ENCODE data around the gene ARHGEF9. TPM values are rescaled to one million over a fixed set of nuclear protein-coding genes. Genes with fewer than 3 reads are reported as not detected.
"Not testable (repeated sequence)": the region's sequence is repeated elsewhere in the genome, so short reads cannot be mapped to it uniquely, and the experiment has no call there.

ARHGEF9 gene
- total RNA-seq, 4 donors from 2014 or later, result 16.2 to 34.9 (median 24.4) TPM

GRCh38 chrX:63656871-63657580 lies 128.0 kb downstream of the ARHGEF9 start:
- no peak overlapping the region for H3K4me3 ChIP-seq
- H3K36me3 ChIP-seq, result no peaks in the 10 kb centered on the region
- DNase-seq, result no peak
- TF ChIP-seq POLR2A (IDR thresholded peaks at IDR 0.05), result no peak
- TF ChIP-seq CTCF (IDR thresholded peaks at IDR 0.05), result no peak
- H3K27me3 ChIP-seq, result no peaks in the 10 kb centered on the region
- intact Hi-C loops (cut with DNase I; ENCODE audit: low total_unique reads), result no loop called here
- no peaks in the 10 kb centered on the region for H3K4me1 ChIP-seq
- H3K27ac ChIP-seq, result peak overlapping the region; percentile 13
- H3K9me3 ChIP-seq, result no peaks in the 10 kb centered on the region

- H3K36me3 ChIP-seq, result no peaks in the 10 kb centered on the region
- no peaks in the 10 kb centered on the region for H3K4me1 ChIP-seq
- H3K27ac ChIP-seq, result no peak overlapping the region
- no peaks in the 10 kb centered on the region for H3K9me3 ChIP-seq
- no peaks in the 10 kb centered on the region for H3K27me3 ChIP-seq
- no peak overlapping the region for H3K4me3 ChIP-seq
- no peak for TF ChIP-seq POLR2A (IDR thresholded peaks at IDR 0.05)
- TF ChIP-seq CTCF (IDR thresholded peaks at IDR 0.05), result no peak
- DNase-seq, result no peak
- intact Hi-C loops (cut with DNase I; ENCODE audit: low total_unique reads), result no loop called here
Measured at GRCh38 chrX:63652086-63652765, 132.8 kb downstream of the ARHGEF9 start.

- intact Hi-C loops (cut with DNase I; ENCODE audit: low total_unique reads); H3K27me3 ChIP-seq; DNase-seq; H3K36me3 ChIP-seq; H3K4me3 ChIP-seq; H3K4me1 ChIP-seq; H3K27ac ChIP-seq; H3K9me3 ChIP-seq: not testable (repeated sequence)
Measured at GRCh38 chrX:63645748-63646147, 139.3 kb downstream of the ARHGEF9 start.

DNA sequence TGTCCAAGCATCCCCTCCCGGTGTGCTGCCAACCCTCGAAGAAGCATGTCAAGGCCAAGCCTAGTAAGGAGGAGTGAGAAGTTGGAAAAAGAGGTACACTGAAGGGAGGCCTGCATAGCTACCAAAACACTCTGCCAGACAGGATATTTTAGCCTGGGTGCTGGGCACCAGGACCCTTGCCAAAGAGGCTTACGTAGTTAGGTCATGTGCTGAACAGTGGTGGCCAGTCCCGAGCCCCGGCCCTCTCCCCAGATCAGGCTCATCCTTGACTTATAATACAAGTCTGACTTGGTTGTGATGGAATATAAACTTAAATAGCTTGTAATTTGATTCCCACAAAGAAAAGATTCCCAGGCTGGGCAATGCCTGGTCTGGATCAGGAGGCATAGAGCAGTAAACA lies 149.3 kb downstream of the ARHGEF9 start:
- DNase-seq, result no peak
- Histone ChIP-seq H3K9me3 (no peaks in the 10 kb centered on the region), H3K27ac (no peak overlapping the region), H3K36me3 (no peaks in the 10 kb centered on the region), H3K4me1 (no peaks in the 10 kb centered on the region), H3K4me3 (no peak overlapping the region), H3K27me3 (no peaks in the 10 kb centered on the region)
- no peak for TF ChIP-seq POLR2A (IDR thresholded peaks at IDR 0.05)
- TF ChIP-seq CTCF (IDR thresholded peaks at IDR 0.05), result no peak
- intact Hi-C loops (cut with DNase I; ENCODE audit: low total_unique reads), result no loop called here

- Histone ChIP-seq H3K27ac (no peak overlapping the region), H3K9me3 (no peaks in the 10 kb centered on the region), H3K36me3 (no peaks in the 10 kb centered on the region), H3K4me3 (no peak overlapping the region), H3K4me1 (no peaks in the 10 kb centered on the region), H3K27me3 (no peaks in the 10 kb centered on the region)
- no peak for DNase-seq
- no peak for TF ChIP-seq POLR2A (IDR thresholded peaks at IDR 0.05)
- TF ChIP-seq CTCF (IDR thresholded peaks at IDR 0.05), result no peak
- intact Hi-C loops (cut with DNase I; ENCODE audit: low total_unique reads), result no loop called here
Measured at GRCh38 chrX:63613531-63614028, 171.4 kb downstream of the ARHGEF9 start.

Measured in uterus (tissue), 4 donors.